Activated T-cell treated with anti-CD3 and anti-CD28 coated beads for 4 hours (primary cell): Measurements from ENCODE around the gene MED10.

Source experiments
- DNase-seq: peaks from one replicate; pipeline ENCODE4 v3.0.0-alpha.2; 2020

MED10 gene

GRCh38 chr5:6377905-6378765 is at the start of gene MED10:
Gene MED10 (minus strand): TSS chr5:6378547. CDS start chr5:6378483, 64 bp downstream.
- peak; percentile 94 for DNase-seq

- no peak for DNase-seq
Observed at GRCh38 chr5:6427694-6428093, 49.3 kb upstream of the MED10 start.

- no peak for DNase-seq
Observed at GRCh38 chr5:6424700-6425099, 46.4 kb upstream of the MED10 start.

GRCh38 chr5:6424110-6424659 is 45.8 kb upstream of the MED10 start:
- no peak for DNase-seq

- no peak for DNase-seq
Observed at GRCh38 chr5:6423327-6424109, 45.2 kb upstream of the MED10 start.

- DNase-seq: no peak
Observed at GRCh38 chr5:6419340-6419852, 41.0 kb upstream of the MED10 start.

- no peak for DNase-seq
Observed at GRCh38 chr5:6418679-6419276, 40.4 kb upstream of the MED10 start.

GRCh38 chr5:6417657-6418056 is 39.3 kb upstream of the MED10 start:
- no peak for DNase-seq

GRCh38 chr5:6412811-6413210 is 34.5 kb upstream of the MED10 start:
- DNase-seq: no peak

- no peak for DNase-seq
Observed at GRCh38 chr5:6411141-6411540, 32.8 kb upstream of the MED10 start.

- no peak for DNase-seq
Observed at GRCh38 chr5:6410421-6410820, 32.1 kb upstream of the MED10 start.

GRCh38 chr5:6408627-6409446 is 30.5 kb upstream of the MED10 start:
- DNase-seq: no peak

- DNase-seq: no peak
Observed at GRCh38 chr5:6408260-6408596, 29.9 kb upstream of the MED10 start.

- DNase-seq: no peak
Observed at GRCh38 chr5:6407558-6408259, 29.4 kb upstream of the MED10 start.

- no peak for DNase-seq
Observed at GRCh38 chr5:6405591-6405990, 27.2 kb upstream of the MED10 start.

- no peak for DNase-seq
Observed at GRCh38 chr5:6404129-6404528, 25.8 kb upstream of the MED10 start.

GRCh38 chr5:6403416-6403815 is 25.1 kb upstream of the MED10 start:
- DNase-seq: no peak

GRCh38 chr5:6402939-6403338 is 24.6 kb upstream of the MED10 start:
- no peak for DNase-seq

- DNase-seq: no peak
Observed at GRCh38 chr5:6401410-6401809, 23.1 kb upstream of the MED10 start.

- DNase-seq: no peak
Observed at GRCh38 chr5:6399980-6400910, 21.9 kb upstream of the MED10 start.
